DMS53 (cell line): ENCODE measurements around the gene CROT.

Experiments used
- DNase-seq: peaks from one replicate; lab custom pipeline; 2025; lab: John Stamatoyannopoulos, UW

The CROT gene

GRCh38 chr7:87341441-87341840, 4.0 kb upstream of the CROT start:
- DNase-seq: no peak

DNA sequence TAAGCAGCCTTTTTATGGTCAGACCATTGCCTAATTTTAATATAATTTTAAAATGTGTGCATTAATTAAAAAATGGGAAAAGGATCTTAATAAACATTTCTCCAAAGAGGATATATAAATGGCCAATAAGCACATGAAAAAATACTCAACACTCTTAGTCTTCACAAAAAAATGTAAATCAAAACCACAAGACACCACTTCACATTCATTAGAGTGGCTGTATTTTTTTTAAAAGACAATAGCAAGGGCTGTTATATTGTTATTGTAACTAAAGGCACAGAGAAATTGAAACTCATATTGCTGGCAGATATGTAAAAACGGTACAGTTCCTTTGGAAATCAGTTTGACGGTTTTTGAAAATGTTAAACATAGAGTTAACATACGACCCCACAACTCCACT, 3.2 kb upstream of the CROT start:
- no peak for DNase-seq

DNA sequence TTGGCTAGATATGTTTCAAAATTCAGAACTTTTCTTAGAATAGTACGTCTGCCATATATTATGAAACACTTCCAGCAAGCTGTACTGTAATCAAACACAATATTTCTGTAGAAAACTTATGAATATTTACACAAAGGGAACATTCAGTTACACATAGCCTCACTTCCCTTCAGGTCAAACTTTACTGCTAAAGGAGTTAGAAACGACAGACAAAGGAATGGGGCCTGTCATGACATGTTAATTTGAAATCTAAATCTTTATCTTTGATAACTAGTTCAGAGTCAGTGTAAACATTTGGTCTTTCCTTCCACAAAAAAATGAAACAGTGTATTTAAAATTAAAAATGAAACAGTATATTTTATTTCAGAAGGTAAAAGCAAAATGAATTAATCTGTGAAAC, 1.0 kb upstream of the CROT start:
- no peak for DNase-seq

- peak; percentile 67 for DNase-seq
These were observed 503 bp downstream of the CROT start for GRCh38 chr7:87345962-87346371.

DNA sequence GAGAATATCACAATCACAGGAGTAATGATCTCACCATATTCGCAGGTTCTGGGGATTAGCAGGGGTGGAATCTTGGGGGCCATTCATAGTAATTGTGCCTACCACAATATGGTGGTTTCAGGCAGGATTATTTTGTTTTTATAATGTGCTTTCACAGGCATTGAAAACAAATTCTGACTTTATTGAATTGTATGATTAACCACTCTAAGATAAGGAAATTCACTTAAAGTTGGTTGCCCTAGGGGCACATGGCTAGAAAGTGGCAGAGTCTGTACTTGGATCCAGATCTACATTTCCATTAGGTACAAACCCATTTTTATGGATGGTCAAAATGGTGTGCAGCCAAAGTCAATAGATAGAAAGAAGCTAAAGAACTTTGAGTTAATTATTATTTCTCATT, 1.7 kb downstream of the CROT start:
- DNase-seq: no peak

DNA sequence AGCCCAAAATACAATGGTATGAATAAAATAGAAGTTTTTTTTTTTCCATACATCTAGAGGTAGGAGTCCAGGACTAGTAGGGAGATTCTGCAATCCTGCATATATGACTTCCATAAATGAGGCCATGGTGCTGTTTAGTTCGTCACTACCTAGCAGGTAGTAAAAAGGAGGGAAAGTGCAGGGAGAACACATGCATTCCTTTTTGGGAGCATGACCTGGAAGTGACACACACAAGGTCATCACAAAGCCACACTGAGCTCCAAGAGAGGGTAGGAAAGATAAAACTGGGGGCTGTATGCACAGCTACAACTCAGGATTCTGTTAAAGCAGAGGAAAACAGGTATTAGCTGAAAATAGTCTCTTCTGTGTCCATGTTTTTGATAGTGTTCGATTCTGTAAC, 2.2 kb downstream of the CROT start:
- no peak for DNase-seq

GRCh38 chr7:87354749-87355148, 9.3 kb downstream of the CROT start:
- DNase-seq: peak; percentile 55

- DNase-seq: no peak
These were observed 11.0 kb downstream of the CROT start for GRCh38 chr7:87356448-87356847.

GRCh38 chr7:87359366-87359765, 13.9 kb downstream of the CROT start:
- DNase-seq: no peak

GRCh38 chr7:87361320-87361719, 15.9 kb downstream of the CROT start:
- DNase-seq: no peak

- no peak for DNase-seq
These were observed 17.9 kb downstream of the CROT start for GRCh38 chr7:87363342-87363741.

- no peak for DNase-seq
These were observed 18.8 kb downstream of the CROT start for GRCh38 chr7:87364246-87364645.

DNA sequence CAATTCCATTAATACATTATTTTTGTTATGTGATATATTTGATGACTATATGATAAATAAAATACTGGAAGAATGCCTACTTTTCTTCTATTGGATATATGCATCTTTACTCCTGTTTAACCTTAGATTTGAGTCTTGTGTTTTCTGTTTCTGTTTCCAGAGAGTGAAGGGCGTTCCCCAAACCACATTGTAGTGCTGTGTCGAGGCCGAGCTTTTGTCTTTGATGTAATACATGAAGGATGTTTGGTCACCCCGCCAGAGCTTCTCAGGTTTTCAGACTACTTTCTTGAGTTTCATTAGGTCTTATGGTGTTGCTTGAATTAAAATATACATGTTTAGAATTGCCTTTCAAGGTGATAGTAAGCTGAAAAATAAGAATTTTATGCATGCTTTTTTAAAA, 23.8 kb downstream of the CROT start:
- DNase-seq: no peak

DNA sequence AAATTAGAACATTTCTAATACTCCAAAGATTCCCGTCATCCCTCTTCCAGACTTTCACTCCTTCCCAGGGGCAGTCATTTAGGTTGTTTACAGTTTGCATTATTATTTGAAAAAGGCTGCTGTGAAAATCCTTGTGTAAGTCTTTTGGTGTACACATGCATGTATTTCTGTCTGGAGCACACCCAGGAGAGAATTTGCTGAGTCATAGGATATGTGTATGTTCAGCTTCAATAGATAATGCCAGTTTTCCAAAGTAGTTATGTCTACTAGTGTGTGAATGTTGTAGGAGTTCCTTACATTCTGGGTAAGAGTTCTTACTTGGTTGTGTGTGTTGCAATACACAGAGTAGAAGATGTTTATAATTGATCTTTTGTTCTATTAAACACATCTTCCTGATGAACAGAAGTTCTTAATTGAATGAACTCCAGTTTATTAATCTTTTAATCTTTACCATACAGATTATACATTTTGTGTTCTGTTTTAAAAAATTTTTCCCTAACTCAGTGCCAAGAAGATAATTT, 25.3 kb downstream of the CROT start:
- peak; percentile 58 for DNase-seq

GRCh38 chr7:87375662-87376435, 30.4 kb downstream of the CROT start:
- no peak for DNase-seq

DNA sequence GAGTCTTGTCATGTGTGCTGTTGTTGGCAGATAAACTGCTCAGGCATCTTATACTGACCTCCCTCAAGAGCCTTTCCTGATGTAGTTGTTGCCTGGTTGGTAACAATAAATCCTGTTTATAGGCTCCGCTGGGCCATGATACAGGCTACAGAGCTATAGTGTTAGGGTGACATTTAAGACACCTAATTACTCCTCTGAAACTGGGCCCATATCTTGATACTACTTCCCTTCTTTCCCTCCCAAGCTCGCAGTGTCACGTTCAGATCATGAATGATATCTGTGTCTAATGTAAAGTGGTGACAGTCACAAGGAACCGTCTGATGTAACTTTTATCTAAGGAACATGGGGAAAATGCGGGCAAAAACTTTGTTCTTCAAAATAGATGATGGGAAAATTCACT, 35.4 kb downstream of the CROT start:
- no peak for DNase-seq

DNA sequence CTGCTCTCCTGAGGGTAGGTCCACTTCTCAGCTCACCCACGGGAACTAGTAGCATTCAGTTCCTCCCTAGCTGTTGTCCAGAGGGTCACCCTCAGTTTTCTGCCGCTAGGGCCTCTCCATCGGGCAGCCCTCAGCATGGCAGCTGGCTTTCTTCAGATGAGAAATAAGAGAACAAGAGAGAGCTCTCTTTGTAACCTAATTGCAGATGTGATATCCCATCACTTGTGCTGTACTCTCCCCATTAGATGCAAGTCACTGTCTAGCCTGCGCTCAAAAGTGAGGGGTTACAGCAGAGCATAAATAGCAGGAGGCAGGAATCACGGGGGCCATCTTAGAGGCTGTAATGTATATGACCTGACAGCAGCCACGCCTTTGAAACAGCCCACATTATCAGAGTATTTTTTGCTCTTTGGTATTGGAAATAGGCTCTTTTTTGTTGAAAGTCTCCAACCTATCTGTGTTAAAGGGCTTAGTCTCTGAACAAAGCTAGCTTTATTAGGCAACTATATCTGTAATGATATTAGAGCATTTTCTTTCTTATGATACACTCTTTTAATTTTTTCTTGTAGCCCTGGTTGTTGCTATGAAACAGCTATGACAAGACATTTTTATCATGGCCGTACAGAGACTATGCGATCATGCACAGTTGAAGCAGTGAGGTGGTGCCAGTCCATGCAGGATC, 45.7 kb downstream of the CROT start:
- DNase-seq: no peak

DNA sequence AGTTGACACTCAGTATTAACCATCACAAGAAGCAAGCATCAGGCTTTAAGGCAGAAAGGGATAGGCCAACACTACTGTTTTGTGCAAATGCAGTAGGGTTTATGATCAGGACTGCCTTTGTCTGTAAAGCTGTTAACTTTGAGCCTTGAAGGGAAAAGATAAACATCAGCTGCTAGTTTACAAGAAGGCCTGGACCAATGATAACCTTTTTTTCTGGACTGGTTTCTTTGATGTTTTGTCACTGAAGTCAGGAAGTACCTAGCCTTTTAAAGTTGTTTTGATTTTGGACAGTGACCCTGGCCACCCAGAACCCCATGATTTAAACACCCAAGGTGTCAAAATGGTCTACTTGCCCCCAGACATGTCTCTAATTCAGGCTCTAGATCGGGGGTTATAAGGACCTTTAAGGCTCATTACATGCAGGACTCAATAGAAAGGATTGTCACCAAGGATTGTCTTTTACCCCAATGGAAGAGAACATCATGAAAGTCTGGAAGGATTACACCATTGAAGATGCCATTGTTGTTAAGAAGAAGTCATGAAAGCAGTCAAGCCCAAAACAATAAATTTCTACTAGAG, 50.1 kb downstream of the CROT start:
- no peak for DNase-seq

GRCh38 chr7:87398446-87398845, 53.0 kb downstream of the CROT start:
- peak; percentile 10 for DNase-seq

DNA sequence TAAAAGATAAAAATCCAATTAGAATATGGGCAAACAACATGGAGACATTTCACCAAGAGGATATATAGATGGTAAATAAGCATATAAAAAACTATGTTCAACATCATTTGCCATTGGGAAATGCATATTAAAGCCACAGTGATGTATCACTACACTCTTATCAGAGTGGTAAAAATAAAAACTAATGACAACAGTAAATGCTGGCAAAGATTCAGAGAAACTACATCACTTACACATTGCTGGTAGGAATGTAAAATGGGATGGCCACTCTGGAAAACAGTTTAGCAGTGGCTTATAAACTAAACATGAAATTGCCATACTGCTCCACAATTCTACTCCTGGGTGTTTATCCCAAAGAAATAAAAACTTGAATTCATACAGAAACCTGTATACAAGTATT, 59.2 kb downstream of the CROT start:
- no peak for DNase-seq

- DNase-seq: no peak
These were observed 65.7 kb downstream of the CROT start for GRCh38 chr7:87411186-87411585.

- no peak for DNase-seq
These were observed 67.6 kb downstream of the CROT start for GRCh38 chr7:87413029-87413428.
